Measurements from ENCODE around the gene METRN. TPM values are rescaled to one million over a fixed set of nuclear protein-coding genes. Genes with fewer than 3 reads are reported as not detected.

Gene METRN
- total RNA-seq, 1 donor from 2014 or later, result 85.7 TPM

Other genes starting within 250 kb of the METRN start
- gene CAPN15, start 187.4 kb upstream of the METRN start, total RNA-seq (ENCODE audit: insufficient read depth, low replicate concordance), result 26.5 TPM
- not detected for gene PRR35, start 154.7 kb upstream of the METRN start, total RNA-seq (ENCODE audit: insufficient read depth, low replicate concordance)
- 0.48 TPM for gene NHLRC4, start 148.1 kb upstream of the METRN start, total RNA-seq (ENCODE audit: insufficient read depth, low replicate concordance)
- gene PIGQ, start 145.2 kb upstream of the METRN start, total RNA-seq (ENCODE audit: insufficient read depth, low replicate concordance), result 18.5 TPM
- 12.3 TPM for gene RAB40C, start 125.1 kb upstream of the METRN start, total RNA-seq (ENCODE audit: insufficient read depth, low replicate concordance)
- gene WFIKKN1, start 84.1 kb upstream of the METRN start, total RNA-seq (ENCODE audit: insufficient read depth, low replicate concordance), result 1.4 TPM
- 48.6 TPM for gene METTL26, start 78.8 kb upstream of the METRN start, total RNA-seq (ENCODE audit: insufficient read depth, low replicate concordance)
- 24.6 TPM for gene MCRIP2, start 73.3 kb upstream of the METRN start, total RNA-seq (ENCODE audit: insufficient read depth, low replicate concordance)
- gene WDR90, start 65.8 kb upstream of the METRN start, total RNA-seq (ENCODE audit: insufficient read depth, low replicate concordance), result 30.8 TPM
- gene RHOT2, start 47.0 kb upstream of the METRN start, total RNA-seq (ENCODE audit: insufficient read depth, low replicate concordance), result 33.2 TPM
- gene RHBDL1, start 39.4 kb upstream of the METRN start, total RNA-seq (ENCODE audit: insufficient read depth, low replicate concordance), result 1.9 TPM
- 99.7 TPM for gene STUB1, start 34.7 kb upstream of the METRN start, total RNA-seq (ENCODE audit: insufficient read depth, low replicate concordance)
- gene JMJD8, start 30.8 kb upstream of the METRN start, total RNA-seq (ENCODE audit: insufficient read depth, low replicate concordance), result 20.5 TPM
- gene WDR24, start 24.7 kb upstream of the METRN start, total RNA-seq (ENCODE audit: insufficient read depth, low replicate concordance), result 2.6 TPM
- gene FBXL16, start 9.3 kb upstream of the METRN start, total RNA-seq (ENCODE audit: insufficient read depth, low replicate concordance), result not detected
- 35.6 TPM for gene ANTKMT, start 6.0 kb downstream of the METRN start, total RNA-seq (ENCODE audit: insufficient read depth, low replicate concordance)
- 0.24 TPM for gene CCDC78, start 11.3 kb downstream of the METRN start, total RNA-seq (ENCODE audit: insufficient read depth, low replicate concordance)
- 7.5 TPM for gene HAGHL, start 12.0 kb downstream of the METRN start, total RNA-seq (ENCODE audit: insufficient read depth, low replicate concordance)
- gene CIAO3, start 25.9 kb downstream of the METRN start, total RNA-seq (ENCODE audit: insufficient read depth, low replicate concordance), result 32.5 TPM
- 26.2 TPM for gene MSLN, start 45.6 kb downstream of the METRN start, total RNA-seq (ENCODE audit: insufficient read depth, low replicate concordance)
- gene RPUSD1, start 73.3 kb downstream of the METRN start, total RNA-seq (ENCODE audit: insufficient read depth, low replicate concordance), result 5.5 TPM
- gene CHTF18, start 73.5 kb downstream of the METRN start, total RNA-seq (ENCODE audit: insufficient read depth, low replicate concordance), result 7.7 TPM
- not detected for gene GNG13, start 85.6 kb downstream of the METRN start, total RNA-seq (ENCODE audit: insufficient read depth, low replicate concordance)

Data from umbilical cord (tissue), 1 donor.